Endothelial cell of umbilical vein (primary cell): Measurements from ENCODE around the gene APOL4.

ENCODE experiments used
- JUN ChIP-seq: IDR thresholded peaks from 2 replicates; pipeline ENCODE4 v1.6.1; 2011; ENCODE audit warnings: borderline replicate concordance, low read depth; ENCODE audit not compliant: insufficient read length, insufficient read depth
- TF ChIP-seq, protein P1 (sequence below), 2 donors: IDR thresholded peaks; 1 replicate in 1 of 2; 2 replicates in 1 of 2; pipeline ENCODE4 v1.5.1; 2011; ENCODE audit warnings: low read length in 2 of 2, mild to moderate bottlenecking in 2 of 2, moderate library complexity in 2 of 2, control low read depth in 1 of 2, inconsistent platforms in 1 of 2, low read depth in 1 of 2; ENCODE audit not compliant: insufficient read depth in 1 of 2; ENCODE audit errors: extremely low read depth in 1 of 2

DNA sequence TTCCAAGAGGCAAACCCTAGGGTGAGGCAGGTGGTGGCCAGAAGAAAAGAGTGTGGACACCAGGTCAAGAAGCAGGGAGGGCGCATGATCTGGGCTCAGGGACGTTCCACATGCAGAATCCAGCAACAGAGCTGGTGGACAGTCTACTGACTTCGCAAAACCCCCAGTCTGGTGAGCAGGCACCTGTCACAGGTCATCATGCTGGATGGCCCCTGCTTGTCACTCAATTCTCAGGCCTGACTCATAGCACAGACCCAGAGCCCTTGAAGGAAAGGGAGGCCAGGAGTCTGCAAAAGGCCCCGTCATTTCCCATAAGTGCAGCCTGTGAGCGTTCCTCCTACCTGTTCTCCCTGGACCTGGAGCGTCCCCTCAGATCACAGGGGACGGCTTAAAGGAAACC is 18.2 kb downstream of the APOL4 start:
- TF ChIP-seq, protein P1, sequence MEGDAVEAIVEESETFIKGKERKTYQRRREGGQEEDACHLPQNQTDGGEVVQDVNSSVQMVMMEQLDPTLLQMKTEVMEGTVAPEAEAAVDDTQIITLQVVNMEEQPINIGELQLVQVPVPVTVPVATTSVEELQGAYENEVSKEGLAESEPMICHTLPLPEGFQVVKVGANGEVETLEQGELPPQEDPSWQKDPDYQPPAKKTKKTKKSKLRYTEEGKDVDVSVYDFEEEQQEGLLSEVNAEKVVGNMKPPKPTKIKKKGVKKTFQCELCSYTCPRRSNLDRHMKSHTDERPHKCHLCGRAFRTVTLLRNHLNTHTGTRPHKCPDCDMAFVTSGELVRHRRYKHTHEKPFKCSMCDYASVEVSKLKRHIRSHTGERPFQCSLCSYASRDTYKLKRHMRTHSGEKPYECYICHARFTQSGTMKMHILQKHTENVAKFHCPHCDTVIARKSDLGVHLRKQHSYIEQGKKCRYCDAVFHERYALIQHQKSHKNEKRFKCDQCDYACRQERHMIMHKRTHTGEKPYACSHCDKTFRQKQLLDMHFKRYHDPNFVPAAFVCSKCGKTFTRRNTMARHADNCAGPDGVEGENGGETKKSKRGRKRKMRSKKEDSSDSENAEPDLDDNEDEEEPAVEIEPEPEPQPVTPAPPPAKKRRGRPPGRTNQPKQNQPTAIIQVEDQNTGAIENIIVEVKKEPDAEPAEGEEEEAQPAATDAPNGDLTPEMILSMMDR (IDR thresholded peaks at IDR 0.05; ENCODE audit: extremely low read depth in 1 of 2, insufficient read depth in 1 of 2, low read depth in 1 of 2, low read length in 2 of 2), result no peak
- no peak for TF ChIP-seq JUN
